Erythroblast (primary cell): ENCODE results near the gene COBL.

ENCODE experiments used
- GATA1 ChIP-seq: IDR thresholded peaks from 2 replicates; pipeline ENCODE4 v1.6.1; 2011; ENCODE audit warnings: low read depth, mild to moderate bottlenecking, control low read depth, low read length, moderate library complexity
- POLR2A ChIP-seq: IDR thresholded peaks from 2 replicates; pipeline ENCODE4 v1.6.1; 2011; ENCODE audit warnings: mild to moderate bottlenecking, low read length

DNA sequence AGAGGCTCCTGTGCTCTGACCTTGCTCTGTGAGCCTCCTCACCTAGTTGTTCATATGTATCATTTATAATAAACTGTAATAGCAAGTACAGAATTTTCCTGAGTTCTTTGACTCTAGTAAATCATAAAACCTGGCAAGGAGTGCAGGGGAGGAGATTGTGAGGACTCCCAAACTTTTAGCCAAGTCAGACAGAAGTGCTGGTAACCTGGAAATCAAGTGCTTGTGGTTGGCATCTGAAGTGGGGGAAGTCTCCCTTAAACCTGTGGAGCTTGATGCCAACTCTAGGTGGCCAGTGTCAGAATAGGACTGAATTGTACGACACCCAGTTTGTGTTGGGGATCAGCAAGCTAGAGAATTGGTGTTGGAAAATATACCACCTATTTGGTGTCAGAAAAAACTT is 327.6 kb downstream of the COBL start:
- no peak for TF ChIP-seq POLR2A
- no peak for TF ChIP-seq GATA1
